CD4-positive, alpha-beta T cell treated with Interferon alpha-2 for 1 hour (primary cell): ENCODE data around the gene ZDHHC11.
"Not testable (repeated sequence)": the region's sequence is repeated elsewhere in the genome, so short reads cannot be mapped to it uniquely, and the experiment has no call there.

ENCODE experiments used
- DNase-seq, 2 donors: peaks; one replicate each; pipeline ENCODE4 v3.0.0-alpha.2; 2020 to 2022

Gene ZDHHC11

GRCh38 chr5:842402-843221, 8.2 kb downstream of the ZDHHC11 start:
- DNase-seq: not testable (repeated sequence)

GRCh38 chr5:841531-842401, 9.0 kb downstream of the ZDHHC11 start:
- not testable (repeated sequence) for DNase-seq

GRCh38 chr5:840974-841435, 9.8 kb downstream of the ZDHHC11 start:
- not testable (repeated sequence) for DNase-seq

- DNase-seq: not testable (repeated sequence)
These were observed 10.4 kb downstream of the ZDHHC11 start for GRCh38 chr5:840118-840973.

- not testable (repeated sequence) for DNase-seq
These were observed 12.3 kb downstream of the ZDHHC11 start for GRCh38 chr5:838431-838851.

- DNase-seq: not testable (repeated sequence)
These were observed 13.1 kb downstream of the ZDHHC11 start for GRCh38 chr5:837621-838121.

- DNase-seq: not testable (repeated sequence)
These were observed 14.7 kb downstream of the ZDHHC11 start for GRCh38 chr5:835933-836612.

- not testable (repeated sequence) for DNase-seq
These were observed 16.8 kb downstream of the ZDHHC11 start for GRCh38 chr5:834013-834412.

- not testable (repeated sequence) for DNase-seq
These were observed 22.6 kb downstream of the ZDHHC11 start for GRCh38 chr5:828194-828593.

- DNase-seq: peak in 1 of 2 donors; percentile 24
These were observed 25.2 kb downstream of the ZDHHC11 start for GRCh38 chr5:825544-825943.

GRCh38 chr5:821504-821903, 29.3 kb downstream of the ZDHHC11 start:
- no peak for DNase-seq

GRCh38 chr5:820245-820644, 30.5 kb downstream of the ZDHHC11 start:
- DNase-seq: no peak

GRCh38 chr5:819078-819477, 31.7 kb downstream of the ZDHHC11 start:
- no peak for DNase-seq

- no peak for DNase-seq
These were observed 34.6 kb downstream of the ZDHHC11 start for GRCh38 chr5:816176-816575.

GRCh38 chr5:815449-815848, 35.3 kb downstream of the ZDHHC11 start:
- DNase-seq: no peak

GRCh38 chr5:813575-813974, 37.2 kb downstream of the ZDHHC11 start:
- DNase-seq: not testable (repeated sequence)

GRCh38 chr5:811384-811783, 39.4 kb downstream of the ZDHHC11 start:
- not testable (repeated sequence) for DNase-seq

- not testable (repeated sequence) for DNase-seq
These were observed 42.9 kb downstream of the ZDHHC11 start for GRCh38 chr5:807719-808514.

- no peak for DNase-seq
These were observed 49.3 kb downstream of the ZDHHC11 start for GRCh38 chr5:801472-801871.

- DNase-seq: not testable (repeated sequence)
These were observed 49.7 kb downstream of the ZDHHC11 start for GRCh38 chr5:801055-801454.
